Caco-2 (cell line): Measurements from ENCODE around the gene CCDC50. TPM values are rescaled to one million over a fixed set of nuclear protein-coding genes. Genes with fewer than 3 reads are reported as not detected.

Experiments
- BruUV-seq: library from RNA; stranded (reverse); fragments of 400-500 nt; replicated peaks from 2 replicates; lab custom pipeline; 2021; lab: Mats Ljungman, UMichigan
- CTCF ChIA-PET: fragments of 300-600 bp; sonication (Branson Sonifier 250); formaldehyde crosslinking; loops from one replicate; lab custom pipeline; 2022; ENCODE audit warnings: antibody characterized with exemption; lab: Charles Lee
- POLR2A ChIA-PET: fragments of 300-600 bp; sonication (Branson Sonifier 250); formaldehyde crosslinking; loops from one replicate; lab custom pipeline; 2022; ENCODE audit warnings: antibody characterized with exemption; lab: Charles Lee
- DNase-seq, 2 experiments: peaks; one replicate each; pipeline versions ENCODE4 v3.0.0 to v3.0.0-alpha.2; 2020 to 2022
- H3K27me3 ChIP-seq: replicated peaks from 2 replicates; pipeline ENCODE4 v1.6.0; 2011; ENCODE audit warnings: low read length; ENCODE audit not compliant: control insufficient read depth, insufficient read depth
- H3K36me3 ChIP-seq: 2 replicates; pipeline ENCODE4 v1.5.1; 2011; ENCODE audit warnings: low read length; ENCODE audit not compliant: control insufficient read depth, insufficient read depth
- H3K4me1 ChIP-seq: fragments of 250-450 bp; sonication (Bioruptor Pico); 2 replicates; pipeline ENCODE4 v1.5.1; 2020; ENCODE audit warnings: mild to moderate bottlenecking
- H3K4me3 ChIP-seq: 2 replicates; pipeline ENCODE4 v1.5.1; 2011; ENCODE audit warnings: low read depth, mild to moderate bottlenecking, control low read depth, low read length
- H3K9me3 ChIP-seq: fragments of 250-450 bp; sonication (Bioruptor Pico); 2 replicates; pipeline ENCODE4 v1.5.1; 2020; ENCODE audit warnings: mild to moderate bottlenecking, moderate library complexity
- H3K27ac Mint-ChIP-seq: one replicate; pipeline ENCODE4 v1.8.0; 2022; ENCODE audit warnings: mixed read lengths; ENCODE audit not compliant: unreplicated experiment
- H3K27me3 Mint-ChIP-seq: one replicate; pipeline ENCODE4 v1.8.0; 2022; ENCODE audit warnings: mixed read lengths; ENCODE audit not compliant: insufficient read depth, unreplicated experiment
- H3K36me3 Mint-ChIP-seq: one replicate; pipeline ENCODE4 v1.8.0; 2022; ENCODE audit warnings: mild to moderate bottlenecking, mixed read lengths; ENCODE audit not compliant: insufficient read depth, unreplicated experiment
- H3K4me1 Mint-ChIP-seq: one replicate; pipeline ENCODE4 v1.8.0; 2022; ENCODE audit warnings: low read depth, mixed read lengths; ENCODE audit not compliant: unreplicated experiment
- H3K4me3 Mint-ChIP-seq: one replicate; pipeline ENCODE4 v1.8.0; 2022; ENCODE audit warnings: mild to moderate bottlenecking, moderate library complexity, mixed read lengths; ENCODE audit not compliant: unreplicated experiment
- H3K9me3 Mint-ChIP-seq: one replicate; pipeline ENCODE4 v1.8.0; 2022; ENCODE audit warnings: mixed read lengths; ENCODE audit not compliant: unreplicated experiment
- CTCF ChIP-seq, 2 experiments: fragments of 200-600 bp in 1 of 2; IDR thresholded peaks; 1 replicate in 1 of 2; 2 replicates in 1 of 2; pipeline versions ENCODE4 v1.5.1 to v1.8.0; 2011 to 2022; ENCODE audit warnings: antibody characterized with exemption in 1 of 2, control low read depth in 1 of 2, inconsistent platforms in 1 of 2, low read depth in 1 of 2, low read length in 1 of 2, mild to moderate bottlenecking in 1 of 2, moderate library complexity in 1 of 2; ENCODE audit not compliant: insufficient read depth in 1 of 2, severe bottlenecking in 1 of 2, unreplicated experiment in 1 of 2
- intact Hi-C: fragments of 100-400 bp; cut with micrococcal nuclease; formaldehyde crosslinking; loops from one replicate; pipeline ENCODE4 v1.10.0; 2022; ENCODE audit not compliant: unreplicated experiment
- total RNA-seq: library from RNA; stranded (reverse); gene quantifications from 2 replicates; pipeline ENCODE4 v1.2.3, GENCODE V29; 2022

The CCDC50 gene
- total RNA-seq, 1 experiment from 2014 or later, result 53.1 TPM

DNA sequence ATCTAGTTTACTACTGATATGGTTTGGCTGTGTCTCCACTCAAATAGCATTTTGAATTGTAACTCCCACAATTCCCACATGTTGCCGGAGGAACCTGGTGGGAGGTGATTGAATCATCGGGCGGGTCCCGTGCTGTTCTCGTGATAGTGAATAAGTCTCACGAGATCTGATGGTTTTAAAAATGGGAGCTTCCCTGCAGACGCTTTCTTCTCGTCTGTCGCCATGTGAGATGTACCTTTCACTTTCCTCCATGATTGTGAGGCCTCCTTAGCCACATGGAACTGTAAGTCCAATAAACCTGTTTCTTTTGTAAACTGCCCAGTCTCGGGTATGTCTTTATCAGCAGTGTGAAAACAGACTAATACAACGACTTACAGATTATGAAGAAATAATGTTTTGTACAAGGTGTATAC lies 96.1 kb downstream of the CCDC50 start:
- Mint-ChIP-seq H3K4me1 (peaks cover 6% of the 10 kb centered on the region), H3K27ac (no peak overlapping the region), H3K9me3 (no peaks in the 10 kb centered on the region), H3K4me3 (no peak overlapping the region), H3K27me3 (no peaks in the 10 kb centered on the region), H3K36me3 (no peaks in the 10 kb centered on the region)
- POLR2A ChIA-PET, result no interaction called here
- no peak for DNase-seq
- no peaks in the 10 kb centered on the region for H3K27me3 ChIP-seq
- no peak overlapping the region for H3K4me3 ChIP-seq
- no peak for TF ChIP-seq CTCF (IDR thresholded peaks at IDR 0.05; ENCODE audit: insufficient read depth in 1 of 2, low read depth in 1 of 2, low read length in 1 of 2, severe bottlenecking in 1 of 2, unreplicated experiment in 1 of 2)
- intact Hi-C loops, result no loop called here
- H3K36me3 ChIP-seq, result no peaks in the 10 kb centered on the region
- CTCF ChIA-PET, result no interaction called here
- 0 out of 2 replicates have a peak, but pooled peaks cover 4% of the 10 kb centered on the region for H3K4me1 ChIP-seq
- BruUV-seq, result no TSS peak
- H3K9me3 ChIP-seq, result no peaks in the 10 kb centered on the region

DNA sequence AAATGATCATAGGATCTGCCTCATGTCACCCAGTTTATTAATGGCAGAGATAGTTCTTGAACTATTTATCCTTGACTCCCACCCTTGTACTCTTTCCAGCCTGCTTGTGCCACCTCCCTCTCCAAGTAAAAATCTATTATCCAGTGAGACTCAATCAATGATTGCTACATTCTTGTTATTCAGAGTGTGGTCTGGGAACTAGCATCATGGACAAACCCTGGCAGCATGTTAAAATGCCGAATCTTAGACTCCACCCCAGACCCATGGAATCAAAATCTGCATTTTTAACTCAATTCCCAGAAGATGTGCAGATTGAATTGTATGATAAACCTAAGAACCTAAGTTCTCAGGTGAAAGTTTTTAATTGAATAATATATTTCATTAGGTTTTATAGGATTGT lies 97.1 kb downstream of the CCDC50 start:
- DNase-seq, result no peak
- no peaks in the 10 kb centered on the region for H3K36me3 Mint-ChIP-seq
- Histone ChIP-seq H3K36me3 (no peaks in the 10 kb centered on the region), H3K9me3 (no peaks in the 10 kb centered on the region), H3K4me3 (no peak overlapping the region), H3K4me1 (0 out of 2 replicates have a peak, but pooled peaks cover 4% of the 10 kb centered on the region), H3K27me3 (no peaks in the 10 kb centered on the region)
- no peak overlapping the region for H3K4me3 Mint-ChIP-seq
- peaks cover 6% of the 10 kb centered on the region for H3K4me1 Mint-ChIP-seq
- no peak for TF ChIP-seq CTCF (IDR thresholded peaks at IDR 0.05; ENCODE audit: insufficient read depth in 1 of 2, low read depth in 1 of 2, low read length in 1 of 2, severe bottlenecking in 1 of 2, unreplicated experiment in 1 of 2)
- BruUV-seq, result no TSS peak
- H3K27me3 Mint-ChIP-seq, result no peaks in the 10 kb centered on the region
- no peak overlapping the region for H3K27ac Mint-ChIP-seq
- H3K9me3 Mint-ChIP-seq, result peaks cover 5% of the 10 kb centered on the region
- CTCF ChIA-PET, result no interaction called here
- intact Hi-C loops, result no loop called here
- POLR2A ChIA-PET, result no interaction called here

- intact Hi-C loops, result no loop called here
- Mint-ChIP-seq H3K36me3 (no peaks in the 10 kb centered on the region), H3K27ac (no peak overlapping the region), H3K4me3 (no peak overlapping the region), H3K4me1 (peaks cover 6% of the 10 kb centered on the region), H3K27me3 (no peaks in the 10 kb centered on the region), H3K9me3 (peaks cover 10% of the 10 kb centered on the region)
- no peak for DNase-seq
- 0 out of 2 replicates have a peak, but pooled peaks cover 4% of the 10 kb centered on the region for H3K4me1 ChIP-seq
- H3K36me3 ChIP-seq, result no peaks in the 10 kb centered on the region
- CTCF ChIA-PET, result no interaction called here
- no peaks in the 10 kb centered on the region for H3K27me3 ChIP-seq
- POLR2A ChIA-PET, result no interaction called here
- no peak overlapping the region for H3K4me3 ChIP-seq
- no peaks in the 10 kb centered on the region for H3K9me3 ChIP-seq
- no TSS peak for BruUV-seq
- TF ChIP-seq CTCF (IDR thresholded peaks at IDR 0.05; ENCODE audit: insufficient read depth in 1 of 2, low read depth in 1 of 2, low read length in 1 of 2, severe bottlenecking in 1 of 2, unreplicated experiment in 1 of 2), result no peak
Observed at GRCh38 chr3:191428177-191428576, 99.0 kb downstream of the CCDC50 start.
